Measurements from ENCODE around the gene SNX8. TPM values are rescaled to one million over a fixed set of nuclear protein-coding genes. Genes with fewer than 3 reads are reported as not detected.
"Not testable (repeated sequence)": the region's sequence is repeated elsewhere in the genome, so short reads cannot be mapped to it uniquely, and the experiment has no call there.

Gene SNX8
- polyA plus RNA-seq, 1 experiment, result 40.2 TPM

GRCh38 chr7:2313450-2314208, 612 bp downstream of the SNX8 start:
- H3K9me3 ChIP-seq (ENCODE audit: control insufficient read depth, insufficient read depth, low read length), result no peaks in the 10 kb centered on the region; the same call in 1 of the 2 replicates
- H3K27ac ChIP-seq (ENCODE audit: low read depth, low read length), result no peak overlapping the region
- ChIA-PET POLR2A (no interaction called here), CTCF (no interaction called here)
- peak overlapping the region; percentile 88 for H3K4me3 ChIP-seq (ENCODE audit: low read depth, low read length)
- H3K27me3 ChIP-seq (ENCODE audit: control insufficient read depth, insufficient read depth, low read length), result no peaks in the 10 kb centered on the region
- DNase-seq (ENCODE audit: low read depth, low spot score), result no peak
- no peak for TF ChIP-seq CTCF (IDR thresholded peaks at IDR 0.05; ENCODE audit: low read depth, low read length)

GRCh38 chr7:2312267-2312929, 1.8 kb downstream of the SNX8 start:
- Histone ChIP-seq H3K9me3 (ENCODE audit: control insufficient read depth, insufficient read depth, low read length) (no peaks in the 10 kb centered on the region; the same call in 1 of the 2 replicates), H3K4me3 (ENCODE audit: low read depth, low read length) (no peak overlapping the region), H3K27me3 (ENCODE audit: control insufficient read depth, insufficient read depth, low read length) (no peaks in the 10 kb centered on the region), H3K27ac (ENCODE audit: low read depth, low read length) (no peak overlapping the region)
- TF ChIP-seq CTCF (IDR thresholded peaks at IDR 0.05; ENCODE audit: low read depth, low read length), result no peak
- DNase-seq (ENCODE audit: low read depth, low spot score), result no peak
- CTCF ChIA-PET, result no interaction called here
- POLR2A ChIA-PET, result no interaction called here

GRCh38 chr7:2309889-2310331, 4.3 kb downstream of the SNX8 start:
- H3K4me3 ChIP-seq (ENCODE audit: low read depth, low read length), result no peak overlapping the region
- ChIA-PET CTCF (interaction anchor here (0.6 kb wide), 1 partner anchor 38 kb away, joined by 3 read pairs; no protein-coding TSS in a partner anchor), POLR2A (no interaction called here)
- no peaks in the 10 kb centered on the region for H3K27me3 ChIP-seq (ENCODE audit: control insufficient read depth, insufficient read depth, low read length)
- H3K9me3 ChIP-seq (ENCODE audit: control insufficient read depth, insufficient read depth, low read length), result no peaks in the 10 kb centered on the region; the same call in 1 of the 2 replicates
- H3K27ac ChIP-seq (ENCODE audit: low read depth, low read length), result peak overlapping the region; percentile 65
- peak; percentile 50 for DNase-seq (ENCODE audit: low read depth, low spot score)
- TF ChIP-seq CTCF (IDR thresholded peaks at IDR 0.05; ENCODE audit: low read depth, low read length), result no peak

DNA sequence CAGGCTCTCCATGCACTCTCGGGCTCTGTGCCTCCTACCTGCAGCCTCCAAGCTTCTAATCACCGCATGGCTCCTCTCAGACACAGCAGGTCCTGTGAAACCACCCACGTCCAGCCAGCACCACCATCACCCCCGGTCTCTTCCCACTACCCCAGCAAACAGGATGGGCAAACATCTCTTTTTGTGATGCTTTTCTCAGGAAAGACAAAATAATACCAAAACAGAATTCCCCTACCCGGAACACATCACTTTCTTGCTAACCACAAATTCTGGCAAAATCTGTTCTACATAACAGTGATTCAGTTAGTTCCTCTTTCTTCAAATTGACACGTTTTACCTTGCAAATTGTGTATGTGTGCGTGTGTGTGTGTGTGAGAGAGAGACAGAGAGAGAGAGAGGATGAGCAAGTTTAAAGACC, 6.5 kb downstream of the SNX8 start:
- ChIA-PET POLR2A (no interaction called here), CTCF (no interaction called here)
- no peak overlapping the region for H3K4me3 ChIP-seq (ENCODE audit: low read depth, low read length)
- no peak for TF ChIP-seq CTCF (IDR thresholded peaks at IDR 0.05; ENCODE audit: low read depth, low read length)
- no peaks in the 10 kb centered on the region for H3K9me3 ChIP-seq (ENCODE audit: control insufficient read depth, insufficient read depth, low read length)
- no peaks in the 10 kb centered on the region for H3K27me3 ChIP-seq (ENCODE audit: control insufficient read depth, insufficient read depth, low read length)
- H3K27ac ChIP-seq (ENCODE audit: low read depth, low read length), result no peak overlapping the region
- DNase-seq (ENCODE audit: low read depth, low spot score), result no peak

DNA sequence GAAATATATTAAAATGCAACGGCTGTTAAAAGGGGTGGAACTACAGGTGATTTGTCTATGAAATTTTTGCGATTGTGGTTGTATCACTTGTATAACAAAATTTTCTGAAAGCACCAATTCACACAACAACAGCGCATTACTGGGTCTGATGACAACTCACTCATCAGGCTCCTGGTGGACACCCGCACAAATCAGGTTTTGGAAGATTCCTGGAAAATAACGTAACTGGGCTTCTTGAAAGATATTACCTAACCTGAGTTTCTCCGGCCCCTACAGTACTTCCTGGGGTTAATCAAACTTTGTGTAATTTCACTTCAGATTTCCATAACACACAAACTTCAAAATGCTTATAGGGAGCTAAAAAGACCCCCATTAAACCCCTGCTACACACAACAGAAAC, 7.6 kb downstream of the SNX8 start:
- no peak for DNase-seq (ENCODE audit: low read depth, low spot score)
- no peaks in the 10 kb centered on the region for H3K27me3 ChIP-seq (ENCODE audit: control insufficient read depth, insufficient read depth, low read length)
- CTCF ChIA-PET, result no interaction called here
- H3K27ac ChIP-seq (ENCODE audit: low read depth, low read length), result no peak overlapping the region
- no peak for TF ChIP-seq CTCF (IDR thresholded peaks at IDR 0.05; ENCODE audit: low read depth, low read length)
- POLR2A ChIA-PET, result no interaction called here
- no peak overlapping the region for H3K4me3 ChIP-seq (ENCODE audit: low read depth, low read length)
- H3K9me3 ChIP-seq (ENCODE audit: control insufficient read depth, insufficient read depth, low read length), result no peaks in the 10 kb centered on the region

DNA sequence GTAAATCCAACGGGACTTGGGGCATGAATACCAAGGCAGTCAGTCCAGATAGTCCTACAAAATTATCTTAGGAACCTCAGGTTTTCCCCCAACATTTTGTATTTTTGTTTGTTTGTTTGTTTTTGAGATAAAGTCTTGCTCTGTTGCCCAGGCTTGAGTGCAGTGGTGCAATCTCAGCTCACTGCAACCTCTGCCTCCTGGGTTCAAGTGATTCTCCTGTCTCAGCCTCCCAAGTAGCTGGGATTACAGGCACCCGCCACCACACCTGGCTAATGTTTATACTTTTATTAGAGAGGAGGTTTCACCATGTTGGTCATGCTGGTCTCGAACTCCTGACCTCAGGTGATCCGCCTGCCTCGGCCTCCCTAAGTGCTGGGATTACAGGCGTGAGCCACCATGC, 9.0 kb downstream of the SNX8 start:
- POLR2A ChIA-PET, result not testable (repeated sequence)

GRCh38 chr7:2303520-2303919, 10.7 kb downstream of the SNX8 start:
- DNase-seq (ENCODE audit: low read depth, low spot score); H3K9me3 ChIP-seq (ENCODE audit: control insufficient read depth, insufficient read depth, low read length); H3K4me3 ChIP-seq (ENCODE audit: low read depth, low read length); H3K27me3 ChIP-seq (ENCODE audit: control insufficient read depth, insufficient read depth, low read length); H3K27ac ChIP-seq (ENCODE audit: low read depth, low read length); CTCF ChIA-PET; POLR2A ChIA-PET: not testable (repeated sequence)

More for the DNA sequence above, 9.0 kb downstream of the SNX8 start:
- H3K27ac ChIP-seq (ENCODE audit: low read depth, low read length); CTCF ChIA-PET; H3K27me3 ChIP-seq (ENCODE audit: control insufficient read depth, insufficient read depth, low read length); H3K4me3 ChIP-seq (ENCODE audit: low read depth, low read length); H3K9me3 ChIP-seq (ENCODE audit: control insufficient read depth, insufficient read depth, low read length); DNase-seq (ENCODE audit: low read depth, low spot score): not testable (repeated sequence)
